Activated CD4-positive, alpha-beta T cell treated with anti-CD3 and anti-CD28 coated beads, Interleukin-2, amount 50 U/mL, for 24 hours (primary cell): Measurements from ENCODE around the gene ARPP21.

ENCODE experiments used
- DNase-seq, 2 donors: peaks; one replicate each; pipeline ENCODE4 v3.0.0-alpha.2; 2020; ENCODE audit warnings: low read depth in 1 of 2, low spot score in 1 of 2

ARPP21 gene

DNA sequence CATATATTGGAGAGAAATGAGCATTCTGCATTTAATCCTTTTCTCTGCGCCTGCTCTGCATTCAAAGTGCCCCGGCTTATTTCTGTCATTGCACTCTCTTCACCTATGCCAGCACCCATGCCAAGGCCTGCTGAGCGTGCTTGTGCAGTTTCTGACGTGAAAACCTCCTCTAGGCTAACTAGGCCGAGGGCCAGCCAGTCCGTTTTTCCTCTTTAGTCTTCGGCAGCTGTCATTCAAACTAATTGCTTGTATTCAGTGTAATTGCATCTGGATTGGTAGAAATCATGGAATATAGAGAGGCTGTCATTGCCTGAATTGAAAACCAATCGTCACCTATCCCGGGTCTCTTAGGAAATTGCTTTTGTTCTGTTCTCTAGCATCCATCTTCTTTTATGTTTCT lies 94.0 kb downstream of the ARPP21 start:
- no peak for DNase-seq

DNA sequence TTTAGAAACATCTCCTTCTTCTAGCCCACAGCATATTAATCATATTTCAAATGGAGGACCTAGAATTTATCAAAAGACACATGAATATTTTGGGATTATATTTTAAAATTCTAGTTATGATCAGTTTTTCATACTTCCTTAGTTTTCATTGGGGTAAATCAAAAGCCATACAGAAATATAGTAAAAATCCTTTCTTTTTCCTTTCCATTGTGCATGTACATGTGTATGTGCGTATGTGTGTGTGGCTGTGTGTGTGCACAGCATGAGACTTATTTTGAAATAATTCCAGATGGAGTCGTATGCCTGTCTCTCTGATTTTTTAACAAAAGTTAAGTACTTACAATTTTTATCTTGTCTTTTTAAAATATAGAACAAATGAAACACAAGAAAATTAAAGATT lies 94.5 kb downstream of the ARPP21 start:
- DNase-seq: no peak

DNA sequence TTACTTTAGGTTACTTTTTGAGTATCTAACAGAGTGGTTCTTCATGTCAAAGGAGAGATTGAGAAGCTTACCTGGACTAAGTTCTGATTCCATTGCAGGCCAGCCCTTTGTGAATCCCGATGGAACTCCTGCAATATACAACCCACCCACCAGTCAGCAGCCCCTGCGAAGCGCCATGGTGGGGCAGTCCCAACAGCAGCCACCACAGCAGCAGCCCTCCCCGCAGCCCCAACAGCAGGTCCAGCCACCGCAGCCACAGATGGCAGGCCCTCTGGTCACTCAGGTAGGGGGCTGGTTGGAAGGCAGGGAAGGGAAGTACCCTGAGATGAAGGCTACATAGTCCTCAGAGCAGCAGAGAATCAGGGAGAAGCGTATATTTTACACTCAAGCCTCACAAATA lies 97.8 kb downstream of the ARPP21 start:
- DNase-seq: no peak

DNA sequence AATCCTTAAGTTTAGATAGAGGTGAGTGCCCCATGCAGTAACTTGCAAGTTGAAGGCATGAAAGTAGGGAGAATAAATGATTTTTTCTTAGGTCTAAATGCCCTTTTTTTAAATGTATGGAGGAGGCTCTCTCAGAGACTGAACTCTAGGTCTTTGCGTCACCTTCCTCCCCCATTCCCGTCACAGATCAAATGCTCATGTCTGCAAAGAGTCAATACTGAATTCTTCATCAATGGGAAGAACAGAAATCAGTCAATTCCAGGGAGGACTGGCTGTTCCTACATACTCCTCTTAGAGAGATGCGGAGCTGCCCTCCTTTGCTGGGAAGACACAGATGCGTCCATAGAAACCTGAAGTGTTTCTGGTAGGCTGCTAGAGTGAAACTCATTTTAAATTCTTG lies 98.2 kb downstream of the ARPP21 start:
- DNase-seq: no peak

DNA sequence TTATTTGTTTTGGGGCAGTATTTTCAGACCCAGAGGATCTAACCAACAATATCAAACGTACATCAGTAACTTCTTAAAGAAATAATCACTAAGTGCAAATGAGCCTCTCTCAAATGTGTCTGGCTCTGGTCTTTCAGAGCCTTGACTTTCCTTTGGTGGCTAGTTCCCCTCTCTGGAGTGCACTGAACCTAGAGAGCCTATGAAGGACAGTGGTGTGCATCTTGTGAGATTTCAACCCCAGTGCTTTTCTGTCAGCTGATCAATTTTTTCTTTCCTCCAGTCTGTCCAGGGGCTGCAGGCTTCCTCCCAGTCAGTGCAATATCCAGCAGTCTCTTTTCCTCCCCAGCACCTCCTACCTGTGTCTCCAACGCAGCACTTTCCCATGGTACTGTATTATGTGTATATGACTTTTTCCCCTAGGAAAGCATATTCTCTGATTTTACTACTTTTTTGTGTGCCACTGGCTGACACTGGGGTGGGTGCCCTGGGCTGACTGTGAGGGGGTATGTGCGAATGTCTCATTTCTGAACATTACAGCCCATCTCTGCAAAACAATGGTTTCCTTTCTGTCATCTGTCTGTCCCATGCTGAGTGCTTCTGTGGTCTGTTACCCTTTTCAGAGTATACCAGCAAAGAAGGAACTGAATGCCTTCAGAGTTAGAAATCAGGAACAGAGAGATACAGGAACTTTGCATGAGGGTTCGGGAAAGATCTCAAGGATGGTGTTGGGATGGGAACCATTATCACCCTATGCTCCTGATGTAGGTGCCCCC lies 98.8 kb downstream of the ARPP21 start:
- no peak for DNase-seq

DNA sequence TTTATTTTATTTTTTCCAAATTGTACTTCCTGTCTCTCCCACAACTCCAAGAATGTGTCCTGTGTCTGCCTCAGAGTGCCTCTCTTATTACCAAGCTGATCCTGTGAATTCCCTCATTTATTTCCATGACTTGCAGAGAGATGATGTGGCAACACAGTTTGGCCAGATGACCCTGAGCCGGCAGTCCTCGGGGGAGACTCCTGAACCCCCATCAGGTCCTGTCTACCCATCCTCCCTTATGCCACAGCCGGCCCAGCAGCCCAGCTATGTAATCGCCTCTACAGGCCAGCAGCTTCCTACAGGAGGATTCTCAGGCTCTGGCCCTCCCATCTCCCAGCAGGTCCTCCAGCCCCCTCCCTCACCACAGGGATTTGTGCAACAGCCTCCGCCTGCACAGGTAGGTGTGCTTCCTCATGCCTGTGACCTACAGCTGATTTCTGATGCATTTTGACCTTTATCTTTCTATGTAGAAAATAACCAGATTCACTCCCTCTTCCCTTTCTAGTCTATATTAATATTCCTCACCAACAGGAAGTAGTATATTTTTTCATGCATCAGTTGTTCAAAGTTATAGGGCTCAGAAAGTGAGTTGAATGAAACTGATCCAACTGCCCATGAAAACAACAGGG lies 100.0 kb downstream of the ARPP21 start:
- no peak for DNase-seq

DNA sequence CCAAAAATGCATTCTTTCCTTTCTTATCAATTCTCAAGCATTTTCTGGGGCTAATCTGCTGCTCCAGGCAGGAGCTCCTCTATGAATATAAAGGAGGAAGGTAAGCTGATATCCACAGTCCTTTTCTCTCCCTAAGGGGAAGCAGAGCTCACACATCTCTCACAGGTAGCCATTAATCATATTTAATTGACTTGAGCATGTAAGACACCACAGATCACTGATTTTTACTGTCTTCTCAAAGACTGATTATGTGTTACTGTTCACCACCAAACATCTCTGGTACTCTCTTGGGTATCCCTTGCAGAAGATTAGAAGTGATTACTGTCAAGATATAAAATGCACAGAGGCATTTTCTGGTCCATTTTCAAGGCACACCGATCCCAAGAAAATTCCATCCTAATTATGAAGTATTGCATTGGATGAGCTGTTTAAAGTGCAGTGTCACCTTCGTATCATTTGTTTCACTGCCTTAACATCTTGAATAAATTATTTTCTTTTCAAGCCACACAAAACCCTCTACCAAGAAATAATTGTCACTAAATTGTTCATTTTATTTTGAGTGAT lies 100.7 kb downstream of the ARPP21 start:
- DNase-seq: no peak

DNA sequence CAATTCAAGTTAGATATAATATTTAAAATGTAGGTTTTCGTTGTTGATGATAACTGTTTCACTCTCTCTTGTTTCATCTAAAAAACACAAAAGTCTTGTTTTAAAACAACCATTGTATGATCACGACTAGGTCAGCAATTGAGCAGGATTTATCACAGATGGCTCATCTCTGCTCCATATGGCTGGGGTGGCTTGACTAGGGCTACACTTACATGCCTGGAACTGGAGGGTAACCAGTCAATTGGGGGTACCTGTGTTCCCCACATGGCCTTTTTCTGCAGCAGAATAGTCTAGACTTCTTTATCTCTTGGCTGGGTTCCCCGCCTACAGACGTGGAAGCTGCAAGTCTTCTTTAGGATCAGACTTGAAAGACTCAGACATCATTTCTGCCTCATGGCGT lies 103.9 kb downstream of the ARPP21 start:
- no peak for DNase-seq

DNA sequence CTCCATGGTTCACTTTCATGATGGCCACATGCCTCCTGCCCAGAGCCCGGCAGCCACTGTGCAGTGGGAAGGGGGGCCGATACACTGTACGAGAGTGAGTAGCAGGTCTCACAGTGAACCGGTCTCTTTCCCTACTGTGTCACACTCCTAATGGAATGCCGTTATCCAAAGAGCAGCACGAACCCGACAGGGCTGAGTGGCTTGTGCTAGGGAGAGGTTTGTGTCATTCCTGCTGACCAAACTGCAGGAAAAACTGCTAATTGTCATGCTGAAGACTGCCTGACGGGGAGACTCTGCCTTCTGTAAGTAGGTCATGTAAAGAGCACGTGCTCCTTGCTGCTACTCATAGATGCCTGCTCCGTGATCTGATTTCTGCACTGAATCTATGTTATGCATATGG lies 105.1 kb downstream of the ARPP21 start:
- no peak for DNase-seq

DNA sequence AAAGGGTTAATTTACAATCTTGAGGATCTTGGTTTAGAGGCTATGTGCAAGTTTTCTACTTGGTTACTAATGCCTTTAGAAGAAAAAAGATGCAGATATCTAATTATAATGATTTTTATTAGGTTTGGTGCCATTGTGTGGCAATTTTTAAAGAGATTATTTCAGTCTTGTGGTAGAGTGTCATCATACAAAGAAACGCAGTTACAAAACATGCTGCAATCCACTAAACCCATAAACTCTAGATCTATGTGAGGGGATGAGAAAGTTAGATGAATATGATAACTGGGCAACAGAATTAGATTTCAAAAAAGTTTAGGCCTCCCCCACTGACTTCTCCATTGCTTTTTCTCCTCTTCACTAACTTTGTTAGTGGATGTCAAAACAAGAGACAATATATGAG lies 106.0 kb downstream of the ARPP21 start:
- DNase-seq: no peak

DNA sequence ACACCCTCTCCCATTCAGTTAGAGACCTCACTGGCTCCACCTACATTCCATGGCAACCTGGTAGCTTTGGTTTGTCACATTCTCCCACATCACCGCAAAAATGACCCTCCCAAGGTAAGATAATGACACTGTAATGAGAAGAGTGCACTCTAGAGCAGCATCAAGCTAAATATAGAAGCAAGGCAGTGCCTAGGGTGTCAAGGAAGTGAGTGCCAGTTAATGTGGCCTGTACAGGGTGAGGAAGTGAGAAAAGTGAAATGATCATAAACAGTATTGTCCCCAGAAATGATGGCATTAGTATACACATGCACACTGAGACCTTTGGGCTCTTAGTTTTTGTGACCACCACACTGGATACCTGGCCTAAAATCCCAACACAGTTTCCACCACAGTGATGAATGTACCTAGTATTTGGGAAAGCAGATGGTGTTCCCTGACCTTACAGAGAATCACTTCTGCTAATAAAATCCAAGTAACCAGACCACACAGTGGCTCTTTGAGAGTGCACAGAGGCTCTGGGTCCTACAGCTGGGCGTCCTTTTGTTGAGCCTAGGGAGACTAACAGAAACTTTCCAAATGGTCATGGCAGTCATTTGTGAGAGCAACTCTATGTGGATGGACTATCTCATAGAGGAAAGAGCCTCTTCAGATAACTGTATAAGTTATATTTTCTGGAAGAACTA lies 106.6 kb downstream of the ARPP21 start:
- no peak for DNase-seq

DNA sequence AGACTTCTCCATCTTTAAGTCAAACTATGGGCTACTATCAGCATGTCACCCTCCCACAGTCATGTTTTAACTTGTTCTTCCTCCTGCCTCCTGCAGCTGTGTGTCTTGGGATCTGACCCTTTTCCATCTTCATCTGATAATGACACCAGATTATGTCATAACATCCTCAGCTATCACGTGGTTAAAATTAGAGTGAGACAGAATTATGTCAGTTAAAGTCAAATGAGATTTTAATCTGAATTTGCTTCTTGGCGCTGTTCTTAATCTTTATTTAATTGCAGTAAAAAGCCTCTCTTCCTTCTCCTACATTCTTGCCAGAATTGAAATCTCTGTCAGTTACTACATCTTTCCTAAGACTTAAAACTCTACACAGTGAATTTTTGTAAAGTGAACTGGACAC lies 107.2 kb downstream of the ARPP21 start:
- no peak for DNase-seq

DNA sequence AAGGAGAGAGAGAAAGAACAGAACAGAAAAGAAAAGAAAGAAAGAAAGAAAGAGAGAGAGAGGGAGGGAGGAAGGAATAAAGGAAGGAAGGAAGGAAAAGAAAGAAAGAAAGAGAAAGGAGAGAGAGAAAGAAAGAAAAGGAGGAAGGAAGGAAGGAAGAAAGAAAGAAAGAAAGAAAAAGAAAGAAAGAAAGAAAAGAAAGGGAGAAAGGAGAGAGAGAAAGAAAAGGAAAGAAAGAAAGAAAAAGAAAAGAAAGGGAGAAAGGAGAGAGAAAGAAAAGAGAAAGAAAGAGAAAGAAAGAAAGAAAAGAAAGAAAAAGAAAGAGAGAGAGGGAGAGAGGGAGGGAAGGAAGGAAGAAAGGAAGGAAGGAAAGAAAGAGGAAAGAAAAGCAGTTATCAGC lies 108.8 kb downstream of the ARPP21 start:
- no peak for DNase-seq

DNA sequence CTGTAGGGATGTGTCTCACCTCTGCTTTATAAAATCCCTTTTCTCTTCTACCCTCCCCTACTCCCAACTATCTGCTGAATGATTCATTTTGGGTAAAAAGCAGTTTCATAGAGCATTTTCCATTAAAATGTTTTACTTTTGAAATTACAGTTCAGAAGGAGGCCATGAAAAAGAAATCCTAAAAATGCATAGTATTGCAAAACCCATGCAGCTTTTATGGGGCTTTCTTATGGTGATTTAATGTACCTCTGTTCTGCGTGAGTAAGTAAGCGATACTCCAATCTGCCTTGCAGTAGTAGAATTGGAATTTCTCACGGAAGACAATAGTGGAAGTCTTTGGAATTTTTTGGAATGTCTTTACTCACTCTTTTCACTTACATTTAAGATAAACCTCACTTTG lies 111.9 kb downstream of the ARPP21 start:
- DNase-seq: no peak

DNA sequence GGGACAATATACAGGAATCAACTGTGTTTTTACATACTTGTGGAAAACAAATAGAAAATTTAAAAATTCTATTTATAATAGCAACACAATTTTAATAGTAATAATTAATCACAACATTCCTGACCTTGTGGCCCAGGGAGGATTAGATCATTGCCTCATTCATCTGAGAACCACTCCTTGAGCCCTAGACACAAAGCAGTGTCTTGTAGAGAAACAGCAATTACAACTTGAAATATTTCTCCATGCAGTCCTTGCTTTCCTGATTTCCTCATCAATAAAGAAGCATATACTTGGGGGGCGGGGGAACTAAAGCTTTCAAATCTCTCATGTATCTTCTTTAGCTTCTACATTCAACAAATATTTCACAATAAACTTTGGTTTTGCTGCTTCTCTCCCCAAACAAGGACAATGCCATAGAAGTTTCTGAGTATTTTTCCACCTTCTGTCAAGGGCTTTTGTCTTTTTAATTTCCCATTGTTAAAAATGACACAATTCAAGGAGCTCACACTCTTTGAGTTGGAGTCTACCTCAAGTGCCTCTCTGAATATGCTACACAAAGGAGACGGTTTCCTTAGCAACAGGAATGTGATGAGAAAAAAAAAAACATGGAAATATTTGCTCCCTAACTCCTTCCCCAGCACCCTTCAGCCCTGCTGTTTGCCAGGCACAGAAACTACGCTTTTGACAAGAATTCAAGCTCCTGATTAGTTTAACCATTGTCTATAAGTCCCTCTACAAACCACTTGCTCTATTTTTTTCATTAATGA lies 118.8 kb downstream of the ARPP21 start:
- no peak for DNase-seq

DNA sequence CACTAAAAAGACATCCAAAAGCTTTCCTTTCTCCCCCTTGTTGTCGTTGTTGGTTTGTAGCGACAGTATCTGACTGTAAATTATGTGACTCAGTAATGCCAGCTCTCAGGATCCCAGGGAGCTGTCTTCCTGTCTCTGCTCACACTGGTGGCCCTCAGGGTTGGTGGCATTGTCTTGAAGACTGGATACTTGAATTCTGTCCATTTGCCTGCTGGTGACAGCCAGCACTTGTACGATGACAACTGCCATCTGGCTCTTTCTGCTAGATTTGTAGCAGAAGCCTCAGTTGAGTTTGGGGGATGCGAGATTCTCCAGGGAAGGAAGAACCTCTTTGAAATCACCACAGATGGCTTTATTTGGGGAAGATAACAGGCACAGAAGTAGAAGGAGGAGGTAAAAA lies 120.8 kb downstream of the ARPP21 start:
- no peak for DNase-seq

DNA sequence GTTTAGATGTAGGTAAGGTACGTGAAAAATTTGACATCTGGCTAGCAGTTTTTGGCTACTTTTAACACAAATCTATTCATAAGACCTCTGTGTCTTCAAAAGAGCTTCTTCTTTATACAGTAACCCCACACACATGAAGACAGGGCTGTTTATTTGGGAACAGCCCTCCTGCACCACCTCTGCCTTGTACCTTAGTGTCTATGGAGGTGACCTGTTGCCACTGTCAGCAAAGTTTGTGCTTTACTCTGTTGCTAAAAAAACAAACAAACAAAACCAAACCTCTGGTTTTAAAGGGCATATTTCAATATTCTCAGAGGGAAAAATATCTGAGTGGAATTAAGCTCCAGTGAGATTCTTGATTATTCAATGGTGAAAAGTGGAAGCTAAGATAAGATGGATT lies 122.0 kb downstream of the ARPP21 start:
- DNase-seq: no peak

DNA sequence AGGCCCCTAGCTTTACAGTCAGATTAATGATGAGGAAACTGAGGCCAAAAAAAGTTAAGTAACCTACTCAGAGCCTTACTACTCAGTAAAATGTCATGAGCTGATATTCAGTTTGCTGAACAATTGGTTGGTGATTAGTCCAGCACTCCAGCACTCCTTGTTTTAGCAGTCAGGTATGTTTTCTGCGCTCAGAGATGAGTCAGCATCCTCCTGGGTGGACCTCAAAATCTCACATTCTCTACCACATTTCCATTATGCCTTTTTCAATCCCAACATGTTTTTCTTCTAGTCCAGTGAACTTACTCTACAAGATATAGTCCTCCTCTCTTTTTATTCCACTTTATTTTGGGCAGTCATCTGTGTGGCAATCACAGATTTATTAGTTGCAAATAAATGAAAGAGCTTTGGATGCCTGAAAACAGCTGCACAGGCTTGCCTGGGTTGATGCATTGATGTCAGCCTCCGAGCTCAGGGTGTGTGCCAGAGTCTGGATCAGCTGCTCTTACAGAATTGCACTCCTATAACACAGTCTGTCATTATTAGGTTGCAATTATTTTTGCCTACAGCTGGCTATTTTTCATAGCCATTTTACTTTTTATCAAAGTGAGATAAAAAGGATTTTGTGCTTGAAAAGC lies 133.2 kb downstream of the ARPP21 start:
- DNase-seq: no peak

DNA sequence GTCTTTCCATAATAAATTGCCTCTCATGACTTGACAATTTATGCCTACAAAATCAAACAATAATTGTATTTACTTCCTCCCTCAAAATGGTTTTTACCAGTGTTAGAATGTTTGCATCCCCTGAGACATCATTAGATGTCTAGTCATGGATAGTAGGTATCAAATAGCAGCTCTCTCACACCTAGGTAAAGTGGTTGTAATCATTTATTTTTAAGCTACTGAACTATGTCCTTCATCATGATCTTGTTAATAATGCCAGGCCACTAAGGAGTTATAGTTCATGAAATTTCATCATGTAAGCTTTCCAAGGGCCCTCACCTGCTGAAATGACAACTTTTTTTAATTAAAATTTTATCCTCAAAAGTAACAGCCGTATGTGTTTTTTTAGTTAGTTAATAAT lies 134.1 kb downstream of the ARPP21 start:
- no peak for DNase-seq

DNA sequence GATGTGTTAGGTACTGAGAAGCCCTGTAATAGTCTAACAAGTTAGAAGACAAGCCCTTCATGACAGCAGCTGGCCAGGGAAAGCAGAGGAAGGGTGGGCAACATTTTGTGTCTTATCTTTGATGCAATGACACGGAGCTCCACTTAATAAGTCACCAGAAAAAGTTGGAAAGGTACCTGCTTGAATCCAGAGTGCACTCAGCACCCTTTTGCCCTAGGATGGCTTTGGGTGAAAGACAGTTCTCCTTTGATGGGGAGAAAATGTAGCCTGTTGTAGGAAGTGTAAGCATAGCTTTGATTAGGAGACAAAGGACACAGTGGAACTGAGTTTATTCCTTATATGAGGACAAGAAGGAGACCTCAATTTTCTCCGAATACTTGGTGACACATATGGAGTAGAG lies 137.0 kb downstream of the ARPP21 start:
- no peak for DNase-seq

DNA sequence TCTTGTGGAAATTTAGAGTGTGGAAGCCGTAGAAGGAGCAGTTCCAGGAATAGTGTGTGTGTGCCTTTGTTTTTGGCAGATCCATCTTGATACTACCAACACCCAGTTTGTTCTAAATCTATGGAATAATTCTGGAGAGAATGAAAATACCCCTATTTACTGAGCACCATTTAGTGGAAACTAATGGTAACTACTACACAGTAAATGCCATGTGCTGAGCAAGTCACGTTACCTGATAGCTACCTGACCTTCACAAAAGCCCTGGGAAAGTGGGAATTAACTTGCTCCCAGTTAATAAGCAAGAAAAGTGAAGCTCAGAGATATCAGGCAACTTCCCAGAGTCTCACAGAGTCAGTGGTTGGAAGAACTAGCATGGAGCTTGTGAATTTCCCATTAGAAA lies 137.7 kb downstream of the ARPP21 start:
- no peak for DNase-seq
